Measurements from ENCODE around the gene USF2. TPM values are rescaled to one million over a fixed set of nuclear protein-coding genes. Genes with fewer than 3 reads are reported as not detected.

Gene USF2
- total and polyA plus RNA-seq, 7 donors, result 72.8 to 120 (median 98.3) TPM

DNA sequence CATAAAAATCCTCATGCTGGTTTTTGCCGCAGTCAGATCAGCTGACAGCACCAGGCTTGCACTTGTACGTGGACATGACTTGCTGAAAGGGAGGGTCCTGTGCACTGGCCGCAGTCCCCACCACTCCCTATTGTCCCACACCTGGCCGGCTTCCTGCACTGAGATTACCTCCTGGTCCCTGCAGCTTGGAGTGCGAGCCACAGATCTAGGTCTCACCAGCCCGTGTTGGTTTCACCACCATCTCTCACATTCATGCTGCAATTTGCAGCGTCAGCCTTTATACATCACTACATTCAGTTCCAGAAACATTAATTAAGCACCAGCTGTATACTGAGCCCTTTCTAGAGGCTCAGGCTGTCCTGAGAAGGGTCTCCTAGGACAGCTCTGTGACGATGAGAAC, 45.3 kb downstream of the USF2 start:
- H3K4me3 ChIP-seq, result no peak overlapping the region
- intact Hi-C loops (cut with DNase I), result no loop called here
- DNase-seq, result no peak
- no peak overlapping the region for H3K27ac ChIP-seq
- WGBS, 2 donors, result 80 to 89% methylated on average over 8 of the region's 8 CpGs
- H3K36me3 ChIP-seq, result no peaks in the 10 kb centered on the region
- peaks cover 0 to 30% (median 0%) of the 10 kb centered on the region in 3 donors for H3K27me3 ChIP-seq
- no peaks in the 10 kb centered on the region for H3K4me1 ChIP-seq
- TF ChIP-seq, protein P1, sequence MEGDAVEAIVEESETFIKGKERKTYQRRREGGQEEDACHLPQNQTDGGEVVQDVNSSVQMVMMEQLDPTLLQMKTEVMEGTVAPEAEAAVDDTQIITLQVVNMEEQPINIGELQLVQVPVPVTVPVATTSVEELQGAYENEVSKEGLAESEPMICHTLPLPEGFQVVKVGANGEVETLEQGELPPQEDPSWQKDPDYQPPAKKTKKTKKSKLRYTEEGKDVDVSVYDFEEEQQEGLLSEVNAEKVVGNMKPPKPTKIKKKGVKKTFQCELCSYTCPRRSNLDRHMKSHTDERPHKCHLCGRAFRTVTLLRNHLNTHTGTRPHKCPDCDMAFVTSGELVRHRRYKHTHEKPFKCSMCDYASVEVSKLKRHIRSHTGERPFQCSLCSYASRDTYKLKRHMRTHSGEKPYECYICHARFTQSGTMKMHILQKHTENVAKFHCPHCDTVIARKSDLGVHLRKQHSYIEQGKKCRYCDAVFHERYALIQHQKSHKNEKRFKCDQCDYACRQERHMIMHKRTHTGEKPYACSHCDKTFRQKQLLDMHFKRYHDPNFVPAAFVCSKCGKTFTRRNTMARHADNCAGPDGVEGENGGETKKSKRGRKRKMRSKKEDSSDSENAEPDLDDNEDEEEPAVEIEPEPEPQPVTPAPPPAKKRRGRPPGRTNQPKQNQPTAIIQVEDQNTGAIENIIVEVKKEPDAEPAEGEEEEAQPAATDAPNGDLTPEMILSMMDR (IDR thresholded peaks at IDR 0.05), result no peak
- no peaks in the 10 kb centered on the region for H3K9me3 ChIP-seq

DNA sequence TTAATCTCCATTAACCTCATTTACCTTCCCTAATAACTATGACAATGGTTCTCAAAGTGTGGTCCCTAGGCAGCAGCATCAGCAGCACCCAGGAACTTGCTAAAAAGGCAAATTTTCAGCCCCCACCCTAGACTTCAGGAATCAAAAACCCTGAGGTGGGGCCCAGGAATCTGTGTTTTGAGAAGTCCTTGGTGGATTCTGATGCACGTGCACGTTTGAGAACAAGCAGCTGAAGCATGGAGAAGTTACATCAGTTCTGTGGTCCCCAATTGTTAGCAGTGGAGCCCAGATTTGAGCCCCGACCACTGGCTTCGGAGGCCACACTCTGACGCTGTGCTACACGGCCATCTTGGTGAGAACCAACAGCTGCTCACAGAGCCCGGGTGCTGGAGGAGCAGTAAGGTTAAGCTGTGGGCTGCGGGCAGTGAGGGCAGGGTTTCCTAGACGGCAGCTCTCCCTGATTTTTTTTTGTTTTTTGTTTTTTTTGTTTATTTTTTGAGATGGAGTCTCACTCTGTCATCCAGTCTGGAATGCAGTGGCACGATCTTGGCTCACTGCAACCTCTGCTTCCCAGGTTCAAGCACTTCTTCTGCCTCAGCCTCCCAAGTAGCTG, 46.2 kb downstream of the USF2 start:
- DNase-seq, result no peak
- 83 to 89% methylated on average over 10 of the region's 10 CpGs for WGBS, 2 donors
- no peaks in the 10 kb centered on the region for H3K36me3 ChIP-seq
- H3K27ac ChIP-seq, result no peak overlapping the region
- intact Hi-C loops (cut with DNase I), result no loop called here
- no peak for TF ChIP-seq POLR2A (IDR thresholded peaks at IDR 0.05)
- TF ChIP-seq EP300 (IDR thresholded peaks at IDR 0.05), result no peak
- no peak for TF ChIP-seq POLR2AphosphoS5 (IDR thresholded peaks at IDR 0.05)
- TF ChIP-seq, protein P1 (IDR thresholded peaks at IDR 0.05), result no peak
- no peaks in the 10 kb centered on the region for H3K4me1 ChIP-seq
- no peaks in the 10 kb centered on the region for H3K9me3 ChIP-seq
- no peak overlapping the region for H3K4me3 ChIP-seq
- peaks cover 0 to 21% (median 0%) of the 10 kb centered on the region in 3 donors for H3K27me3 ChIP-seq

DNA sequence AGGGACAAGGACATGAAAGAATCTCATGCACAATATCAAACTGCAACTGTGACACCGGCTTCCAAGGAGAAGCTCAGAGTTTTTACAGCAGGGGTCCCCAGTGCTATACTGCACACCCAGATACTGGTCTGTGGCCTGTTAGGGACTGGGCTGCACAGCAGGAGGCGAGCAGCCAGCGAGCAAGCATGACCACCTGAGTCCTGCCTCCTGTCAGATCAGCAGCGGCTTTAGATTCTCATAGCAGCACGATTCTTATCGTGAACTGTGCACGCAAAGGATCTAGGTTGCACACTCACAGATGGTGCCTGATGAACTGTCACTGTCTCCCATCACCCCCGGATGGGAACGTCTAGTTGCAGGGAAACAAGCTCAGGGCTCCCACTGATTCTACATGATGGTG, 47.1 kb downstream of the USF2 start:
- intact Hi-C loops (cut with DNase I), result no loop called here
- 82 to 87% methylated on average over 9 of the region's 9 CpGs for WGBS, 2 donors
- Histone ChIP-seq H3K4me3 (no peak overlapping the region), H3K4me1 (no peaks in the 10 kb centered on the region), H3K27ac (no peak overlapping the region), H3K27me3 (peaks cover 0 to 11% (median 0%) of the 10 kb centered on the region in 3 donors), H3K36me3 (no peaks in the 10 kb centered on the region), H3K9me3 (no peaks in the 10 kb centered on the region)
- no peak for DNase-seq
- TF ChIP-seq POLR2AphosphoS5 (IDR thresholded peaks at IDR 0.05) (no peak), EP300 (IDR thresholded peaks at IDR 0.05) (no peak), POLR2A (IDR thresholded peaks at IDR 0.05) (no peak)
- TF ChIP-seq, protein P1 (IDR thresholded peaks at IDR 0.05), result no peak

DNA sequence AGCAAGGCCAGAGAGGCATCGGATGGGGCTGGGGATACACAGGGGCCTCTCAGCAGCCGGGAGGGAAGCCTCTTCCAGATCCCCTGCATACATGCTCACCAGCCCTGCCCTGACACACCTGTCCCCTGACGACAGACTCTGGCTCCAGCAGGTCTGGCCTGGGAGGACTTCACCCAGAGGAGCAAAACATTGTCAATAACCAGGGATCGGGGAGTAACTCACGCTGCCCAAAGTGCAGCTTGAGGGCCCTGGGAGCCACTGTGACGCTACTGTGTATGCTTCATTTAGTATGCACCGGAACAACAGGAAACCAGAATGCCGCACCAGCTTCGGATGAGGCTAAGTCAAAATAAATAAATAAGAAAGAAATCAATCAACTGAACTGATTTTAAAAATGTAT, 47.8 kb downstream of the USF2 start:
- Histone ChIP-seq H3K36me3 (no peaks in the 10 kb centered on the region), H3K4me1 (no peaks in the 10 kb centered on the region), H3K9me3 (no peaks in the 10 kb centered on the region), H3K4me3 (no peak overlapping the region), H3K27ac (no peak overlapping the region), H3K27me3 (peaks cover 0 to 7% (median 0%) of the 10 kb centered on the region in 3 donors)
- DNase-seq, result no peak
- no peak for TF ChIP-seq EP300 (IDR thresholded peaks at IDR 0.05)
- TF ChIP-seq POLR2AphosphoS5 (IDR thresholded peaks at IDR 0.05), result no peak
- TF ChIP-seq, protein P1 (IDR thresholded peaks at IDR 0.05), result no peak
- TF ChIP-seq POLR2A (IDR thresholded peaks at IDR 0.05), result no peak
- intact Hi-C loops (cut with DNase I), result no loop called here
- 60 to 71% methylated on average over 9 of the region's 9 CpGs for WGBS, 2 donors

DNA sequence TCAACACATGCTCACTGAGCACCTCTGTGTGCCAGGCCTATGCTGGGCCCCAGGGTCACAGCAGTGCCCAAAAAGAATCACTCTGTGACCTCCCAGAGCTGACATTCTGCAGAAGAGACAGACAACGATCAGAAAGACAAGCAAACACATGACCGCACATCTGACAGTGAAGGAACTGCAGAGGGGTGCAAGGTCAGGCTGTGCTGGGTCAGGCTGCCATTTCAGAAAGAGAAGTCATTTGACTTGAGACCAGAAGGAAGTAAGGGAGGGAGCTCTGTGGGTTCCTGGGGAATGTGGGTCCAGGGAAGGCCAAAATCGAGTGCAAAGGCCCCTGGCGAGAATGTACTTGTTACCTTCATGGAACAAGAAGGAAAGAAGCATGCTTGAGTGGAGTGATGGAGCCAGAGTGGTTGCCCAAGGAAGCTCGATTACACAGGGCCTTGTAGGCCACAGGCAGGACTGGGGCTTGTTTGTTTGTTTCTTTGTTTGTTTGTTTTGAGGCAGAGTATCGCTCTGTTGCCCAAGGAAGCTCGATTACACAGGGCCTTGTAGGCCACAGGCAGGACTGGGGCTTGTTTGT, 48.8 kb downstream of the USF2 start:
- TF ChIP-seq POLR2AphosphoS5 (IDR thresholded peaks at IDR 0.05) (no peak), POLR2A (IDR thresholded peaks at IDR 0.05) (no peak), EP300 (IDR thresholded peaks at IDR 0.05) (no peak)
- TF ChIP-seq, protein P1 (IDR thresholded peaks at IDR 0.05), result no peak
- H3K4me3 ChIP-seq, result no peak overlapping the region
- DNase-seq, result no peak
- WGBS, 2 donors, result 72 to 80% methylated on average over 7 of the region's 7 CpGs
- peaks cover 0 to 4% (median 2%) of the 10 kb centered on the region in 4 donors for H3K9me3 ChIP-seq
- peaks cover 0 to 4% (median 0%) of the 10 kb centered on the region in 3 donors for H3K27me3 ChIP-seq
- no peaks in the 10 kb centered on the region for H3K4me1 ChIP-seq
- H3K36me3 ChIP-seq, result no peaks in the 10 kb centered on the region
- intact Hi-C loops (cut with DNase I), result no loop called here
- no peak overlapping the region for H3K27ac ChIP-seq
